Vagina (tissue), 2 donors: ENCODE data around the gene CKMT2.

Experiments used
- POLR2A ChIP-seq, 2 donors: fragments of 450-650 bp; IDR thresholded peaks; one replicate each; pipeline ENCODE4 v1.6.1; 2017; ENCODE audit warnings: antibody characterized with exemption in 2 of 2, mild to moderate bottlenecking in 2 of 2, moderate library complexity in 2 of 2
- POLR2AphosphoS5 ChIP-seq, 2 donors: sonication (generic); formaldehyde crosslinking; IDR thresholded peaks; one replicate each; pipeline ENCODE4 v1.9.0; 2017; ENCODE audit warnings: antibody characterized with exemption in 2 of 2, mild to moderate bottlenecking in 2 of 2, low read depth in 1 of 2; ENCODE audit not compliant: insufficient read depth in 1 of 2
- TF ChIP-seq, protein P1 (sequence below), 3 experiments: fragments of 450-650 bp in 2 of 3; fragments of 200-600 bp in 1 of 3; sonication (generic) in 1 of 3; IDR thresholded peaks; one replicate each; pipeline ENCODE4 v1.5.1; 2017 to 2019; ENCODE audit warnings: antibody characterized with exemption in 3 of 3, mild to moderate bottlenecking in 2 of 3, moderate library complexity in 2 of 3

GRCh38 chr5:81187885-81188284, 45.2 kb upstream of the CKMT2 start:
- TF ChIP-seq POLR2A (IDR thresholded peaks at IDR 0.05) (no peak), POLR2AphosphoS5 (IDR thresholded peaks at IDR 0.05; ENCODE audit: insufficient read depth in 1 of 2, low read depth in 1 of 2) (no peak)
- TF ChIP-seq, protein P1, sequence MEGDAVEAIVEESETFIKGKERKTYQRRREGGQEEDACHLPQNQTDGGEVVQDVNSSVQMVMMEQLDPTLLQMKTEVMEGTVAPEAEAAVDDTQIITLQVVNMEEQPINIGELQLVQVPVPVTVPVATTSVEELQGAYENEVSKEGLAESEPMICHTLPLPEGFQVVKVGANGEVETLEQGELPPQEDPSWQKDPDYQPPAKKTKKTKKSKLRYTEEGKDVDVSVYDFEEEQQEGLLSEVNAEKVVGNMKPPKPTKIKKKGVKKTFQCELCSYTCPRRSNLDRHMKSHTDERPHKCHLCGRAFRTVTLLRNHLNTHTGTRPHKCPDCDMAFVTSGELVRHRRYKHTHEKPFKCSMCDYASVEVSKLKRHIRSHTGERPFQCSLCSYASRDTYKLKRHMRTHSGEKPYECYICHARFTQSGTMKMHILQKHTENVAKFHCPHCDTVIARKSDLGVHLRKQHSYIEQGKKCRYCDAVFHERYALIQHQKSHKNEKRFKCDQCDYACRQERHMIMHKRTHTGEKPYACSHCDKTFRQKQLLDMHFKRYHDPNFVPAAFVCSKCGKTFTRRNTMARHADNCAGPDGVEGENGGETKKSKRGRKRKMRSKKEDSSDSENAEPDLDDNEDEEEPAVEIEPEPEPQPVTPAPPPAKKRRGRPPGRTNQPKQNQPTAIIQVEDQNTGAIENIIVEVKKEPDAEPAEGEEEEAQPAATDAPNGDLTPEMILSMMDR (IDR thresholded peaks at IDR 0.05): no peak
